ENCODE measurements around the gene RPN2.

- TF ChIP-seq TAF1 (IDR thresholded peaks at IDR 0.05; ENCODE audit: borderline replicate concordance, insufficient read depth, low read length): no peak
- no peak for TF ChIP-seq SIN3A (IDR thresholded peaks at IDR 0.05; ENCODE audit: borderline replicate concordance, insufficient read depth, low read length)
- TF ChIP-seq REST (IDR thresholded peaks at IDR 0.05; ENCODE audit: insufficient read depth in 1 of 2, low read depth in 2 of 2, low read length in 2 of 2): no peak
Measured at GRCh38 chr20:37261714-37262113, 82.6 kb downstream of the RPN2 start, which contains the start of gene GHRH.

Data from PFSK-1 (cell line).